Pancreas (tissue), 10 donors: ENCODE results near the gene GIMAP8. TPM values are rescaled to one million over a fixed set of nuclear protein-coding genes. Genes with fewer than 3 reads are reported as not detected.
A peak's percentile ranks its signal among the peaks of the same experiment; 100 is the strongest.

Experiments used
- ATAC-seq, 4 donors: fragments of 200-7000 bp; cut with Tn5 transposase; one replicate each; pipeline versions ENCODE4 v1.8.0 to v1.9.1; 2020; ENCODE audit warnings: mild to moderate bottlenecking in 4 of 4, moderate library complexity in 4 of 4
- DNase-seq, 6 donors: peaks; one replicate each; pipeline ENCODE4 v3.0.0-alpha.2; 2020
- FAIRE-seq: peaks from 2 replicates; lab custom pipeline; 2012; peaks lifted over from hg19 to GRCh38; lab: Jason Lieb, UNC
- H3K27ac ChIP-seq, 4 donors: fragments of 200-600 bp; sonication (generic); 1 replicate in 3 of 4; 2 replicates in 1 of 4; pipeline versions ENCODE4 v1.5.0 to v1.8.0; 2020
- H3K27me3 ChIP-seq, 4 donors: fragments of 200-600 bp; one replicate each; pipeline ENCODE4 v1.8.0; 2021
- H3K36me3 ChIP-seq, 3 donors: fragments of 200-600 bp; sonication (generic) in 1 of 3; one replicate each; pipeline versions ENCODE4 v1.5.0 to v1.8.0; 2020 to 2021
- H3K4me1 ChIP-seq, 3 donors: fragments of 200-600 bp; one replicate each; pipeline ENCODE4 v1.8.0; 2021
- H3K4me3 ChIP-seq, 4 donors: fragments of 200-600 bp; sonication (generic) in 2 of 4; one replicate each; pipeline versions ENCODE4 v1.5.0 to v1.8.0; 2020 to 2021
- H3K9me3 ChIP-seq, 4 donors: fragments of 200-600 bp; one replicate each; pipeline ENCODE4 v1.8.0; 2021
- WGBS, 2 donors: extraction: QIAGEN DNeasy Blood & Tissue Kit; methylation state at CpG; one replicate each; pipeline ENCODE4 v1.1.7; 2013; 5-methylcytosine and 5-hydroxymethylcytosine counted together
- intact Hi-C, 3 donors: fragments of 100-400 bp; cut with DNase I; formaldehyde crosslinking; loops; one replicate each; pipeline versions ENCODE4 v1.11.1 to v1.14.2; 2022
- polyA plus RNA-seq, 2 donors: library from polyadenylated mRNA; stranded (reverse); fragments of 200-250 nt; gene quantifications; one replicate each; pipeline ENCODE4 v1.2.3, GENCODE V29; 2013
- total RNA-seq, 6 donors: library from RNA; stranded (reverse); fragmentation: NEBNext Ultra II Directional in 4 of 6; extraction: Animal tissue kit (Norgen Biotek cat#: 25700) in 4 of 6; gene quantifications; one replicate each; pipeline versions ENCODE4 v1.2.1 to v1.2.4, GENCODE V29; 2021 to 2023
- TF ChIP-seq, protein P1 (sequence below), 4 donors: fragments of 200-600 bp; sonication (generic) in 3 of 4; IDR thresholded peaks; one replicate each; pipeline versions ENCODE4 v1.5.0 to v1.8.0; 2021; ENCODE audit warnings: antibody characterized with exemption in 4 of 4
- donor health status: healthy with polysubstance abuse.
- donor health status: DM: no; HTN: no; CAD: no; lungs with moderate emphysema.
- donor health status: DM: no; HTN: no; CAD: no.
- donor health status: control.
- donor health status: control.
- donor health status: Bipolar disorder and iron deficiency.
- donor health status: DM: yes; HTN: yes; CAD: no.
- donor health status: DM: no; HTN: no; CAD: no.
- donor health status: DM: no; HTN: no; CAD: no.
- donor health status: DM: yes; HTN: yes; CAD: no.

GIMAP8 gene
- total and polyA plus RNA-seq, 8 donors, result 0.75 to 5.9 (median 2.2) TPM

DNA sequence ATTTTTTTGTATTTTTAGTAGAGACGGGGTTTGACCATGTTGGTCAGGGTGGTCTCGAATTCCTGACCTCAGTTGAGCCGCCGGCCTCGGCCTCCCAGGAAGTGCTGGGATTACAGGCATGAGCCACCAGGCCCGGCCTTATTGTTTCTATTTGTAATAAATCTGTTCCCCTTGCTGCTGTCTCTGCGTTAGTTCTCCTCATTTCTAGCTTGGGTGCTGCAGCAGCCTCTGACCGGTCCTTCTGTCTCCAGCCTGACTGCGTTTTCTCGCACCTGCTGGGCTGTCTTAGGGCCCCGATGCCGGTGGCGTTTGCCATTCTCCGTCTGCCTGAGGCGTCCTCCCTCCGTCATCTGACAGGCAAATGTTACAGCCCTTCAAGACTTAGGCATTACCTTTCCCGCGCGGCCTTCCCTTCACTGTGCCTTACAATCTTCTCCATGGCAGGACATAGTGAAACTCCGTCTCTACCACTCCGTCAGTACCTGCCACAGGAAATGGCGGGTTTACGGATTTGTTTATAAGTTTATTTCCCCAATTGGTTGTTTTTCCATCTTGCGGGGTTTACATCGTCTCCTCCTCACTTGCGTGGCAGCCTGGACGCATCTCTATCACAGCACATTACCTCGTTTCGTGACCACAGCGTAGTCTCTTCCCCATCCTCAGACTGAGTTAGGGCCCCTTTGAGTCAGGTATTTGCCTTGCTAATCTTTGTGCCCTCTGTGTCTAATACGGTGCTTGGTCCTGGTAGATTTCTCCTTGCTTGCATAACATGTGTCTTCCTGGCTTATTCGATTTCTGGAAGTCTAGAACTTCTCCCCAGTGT is 2.3 kb upstream of the GIMAP8 start:
- intact Hi-C loops, result no loop called here
- ATAC-seq (peak in 1 of 4 donors; percentile 20), FAIRE-seq (no peak), DNase-seq (no peak)
- Histone ChIP-seq H3K27ac (no peak overlapping the region), H3K9me3 (no peaks in the 10 kb centered on the region), H3K4me1 (peaks cover 0 to 6% (median 0%) of the 10 kb centered on the region in 3 donors), H3K27me3 (no peaks in the 10 kb centered on the region), H3K36me3 (no peaks in the 10 kb centered on the region), H3K4me3 (no peak overlapping the region)
- TF ChIP-seq, protein P1, sequence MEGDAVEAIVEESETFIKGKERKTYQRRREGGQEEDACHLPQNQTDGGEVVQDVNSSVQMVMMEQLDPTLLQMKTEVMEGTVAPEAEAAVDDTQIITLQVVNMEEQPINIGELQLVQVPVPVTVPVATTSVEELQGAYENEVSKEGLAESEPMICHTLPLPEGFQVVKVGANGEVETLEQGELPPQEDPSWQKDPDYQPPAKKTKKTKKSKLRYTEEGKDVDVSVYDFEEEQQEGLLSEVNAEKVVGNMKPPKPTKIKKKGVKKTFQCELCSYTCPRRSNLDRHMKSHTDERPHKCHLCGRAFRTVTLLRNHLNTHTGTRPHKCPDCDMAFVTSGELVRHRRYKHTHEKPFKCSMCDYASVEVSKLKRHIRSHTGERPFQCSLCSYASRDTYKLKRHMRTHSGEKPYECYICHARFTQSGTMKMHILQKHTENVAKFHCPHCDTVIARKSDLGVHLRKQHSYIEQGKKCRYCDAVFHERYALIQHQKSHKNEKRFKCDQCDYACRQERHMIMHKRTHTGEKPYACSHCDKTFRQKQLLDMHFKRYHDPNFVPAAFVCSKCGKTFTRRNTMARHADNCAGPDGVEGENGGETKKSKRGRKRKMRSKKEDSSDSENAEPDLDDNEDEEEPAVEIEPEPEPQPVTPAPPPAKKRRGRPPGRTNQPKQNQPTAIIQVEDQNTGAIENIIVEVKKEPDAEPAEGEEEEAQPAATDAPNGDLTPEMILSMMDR (IDR thresholded peaks at IDR 0.05), result no peak
- WGBS, 2 donors, result 71 to 78% methylated on average over 32 of the region's 32 CpGs

DNA sequence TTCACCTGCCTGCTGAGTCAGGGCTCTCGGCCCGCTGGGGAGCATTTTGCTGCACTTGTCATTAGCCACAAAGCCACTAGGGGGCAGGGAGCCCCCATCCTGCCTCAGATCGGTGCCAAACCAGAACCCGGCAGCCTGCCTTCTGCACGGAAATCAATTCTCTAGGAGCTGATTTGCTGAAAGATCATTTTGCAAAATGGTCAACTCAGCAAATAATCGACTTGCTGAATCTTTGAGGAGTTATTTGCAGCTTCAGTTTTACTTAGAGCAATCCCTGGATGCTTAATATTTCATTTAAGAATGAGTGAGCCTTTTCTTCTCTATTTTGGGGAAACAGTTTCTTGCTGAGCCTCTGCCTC is 1.7 kb upstream of the GIMAP8 start:
- Histone ChIP-seq H3K27ac (no peak overlapping the region), H3K9me3 (no peaks in the 10 kb centered on the region), H3K36me3 (no peaks in the 10 kb centered on the region), H3K4me1 (peaks cover 0 to 6% (median 0%) of the 10 kb centered on the region in 3 donors), H3K4me3 (no peak overlapping the region), H3K27me3 (no peaks in the 10 kb centered on the region)
- FAIRE-seq (peak; percentile 57), DNase-seq (peak; percentile 60 to 87 (median 75)), ATAC-seq (peak; percentile 79 to 92 (median 86))
- TF ChIP-seq, protein P1 (IDR thresholded peaks at IDR 0.05), result peak; percentile 75 to 85 (median 84)
- WGBS, 2 donors, result 0 to 1% methylated on average over 6 of the region's 6 CpGs
- intact Hi-C loops, result no loop called here

DNA sequence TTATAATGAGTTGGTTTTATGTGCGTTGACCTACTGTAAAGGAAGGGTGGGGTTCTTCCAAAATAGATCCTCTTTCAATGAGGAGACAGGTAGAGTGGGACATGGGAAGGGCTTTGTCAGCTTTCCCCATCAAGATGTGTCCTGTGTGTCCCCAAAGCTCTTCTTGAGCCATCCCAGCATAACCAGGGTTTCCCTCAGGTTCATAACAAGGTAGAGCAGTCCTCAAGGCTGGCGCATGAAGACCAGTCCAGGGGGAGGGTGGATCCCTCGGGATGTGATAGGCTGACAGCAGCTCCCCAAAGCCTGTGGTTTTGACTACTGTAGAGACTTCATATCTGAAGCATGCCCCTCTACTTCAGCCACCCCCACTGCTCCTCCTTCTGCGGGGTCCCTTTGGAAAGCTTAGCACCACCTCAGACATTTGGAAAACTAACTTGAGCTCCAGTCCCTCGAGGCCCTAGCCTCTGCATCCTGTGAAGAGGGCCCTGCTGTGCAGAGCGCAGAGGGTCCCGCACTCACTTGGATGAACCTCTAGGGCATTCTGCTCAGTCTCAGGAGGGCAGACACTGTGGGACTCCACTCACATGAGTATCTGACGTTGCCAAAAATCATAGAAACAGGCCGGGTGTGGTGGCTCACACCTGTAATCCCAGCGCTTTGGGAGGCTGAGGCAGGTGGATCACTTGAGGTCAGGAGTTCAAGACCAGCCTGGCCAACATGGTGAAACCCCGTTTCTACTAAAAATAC is 1.1 kb upstream of the GIMAP8 start:
- Histone ChIP-seq H3K27ac (no peak overlapping the region), H3K4me1 (peaks cover 0 to 6% (median 0%) of the 10 kb centered on the region in 3 donors), H3K27me3 (no peaks in the 10 kb centered on the region), H3K9me3 (no peaks in the 10 kb centered on the region), H3K4me3 (no peak overlapping the region), H3K36me3 (no peaks in the 10 kb centered on the region)
- 70 to 76% methylated on average over 11 of the region's 11 CpGs for WGBS, 2 donors
- no peak for FAIRE-seq
- intact Hi-C loops, result no loop called here
- TF ChIP-seq, protein P1 (IDR thresholded peaks at IDR 0.05), result no peak
- no peak for DNase-seq
- ATAC-seq, result no peak

DNA sequence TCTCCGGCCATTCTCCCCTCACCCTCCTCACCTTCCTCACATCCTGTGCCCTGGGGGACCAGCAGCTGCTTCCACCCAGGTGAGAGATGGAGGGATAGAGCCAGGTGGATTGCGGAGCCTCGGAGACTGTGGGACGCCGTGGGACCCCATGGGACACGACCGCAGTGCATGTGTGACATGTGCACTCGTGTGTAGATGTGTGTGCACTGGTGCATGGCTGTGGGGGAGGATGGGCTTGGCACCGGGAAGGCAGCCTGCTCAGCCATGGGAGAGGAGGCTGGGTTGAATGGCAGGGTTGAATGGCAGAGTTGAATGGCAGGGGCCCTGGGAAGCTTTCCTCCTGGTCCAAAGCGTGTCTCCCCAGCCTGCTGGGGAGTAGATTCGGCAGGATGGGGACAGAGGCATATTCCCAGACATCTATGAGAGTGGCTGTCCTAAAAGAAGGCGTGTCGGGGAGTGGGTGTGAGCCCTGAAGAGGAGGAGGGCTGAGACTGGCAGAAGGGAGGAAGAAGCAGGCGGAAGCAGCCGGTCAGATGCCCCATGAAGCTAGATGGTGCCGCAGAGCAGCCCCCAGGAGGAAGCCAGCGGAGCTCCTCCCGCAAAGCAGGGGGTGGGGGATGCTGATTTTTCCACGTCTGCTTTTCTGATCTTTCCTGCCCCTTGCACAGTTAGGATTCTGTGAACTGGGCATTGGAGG is 815 bp downstream of the GIMAP8 start:
- peak in 3 of 4 donors; percentile 29 to 67 (median 67) for ATAC-seq
- H3K4me3 ChIP-seq, result peak overlapping the region in 2 of 4 donors; percentile 11 to 37
- H3K4me1 ChIP-seq, result peaks cover 0 to 6% (median 0%) of the 10 kb centered on the region in 3 donors
- H3K36me3 ChIP-seq, result no peaks in the 10 kb centered on the region
- TF ChIP-seq, protein P1 (IDR thresholded peaks at IDR 0.05), result no peak
- no peak for FAIRE-seq
- H3K27ac ChIP-seq, result no peak overlapping the region
- WGBS, 2 donors, result 58 to 62% methylated on average over 19 of the region's 19 CpGs
- no peaks in the 10 kb centered on the region for H3K9me3 ChIP-seq
- no peaks in the 10 kb centered on the region for H3K27me3 ChIP-seq
- intact Hi-C loops, result loop anchor here in 1 of 3 donors (10.0 kb wide), 1 partner anchor 294 kb away; no protein-coding TSS in a partner anchor
- peak in 1 of 6 donors; percentile 43 for DNase-seq
